Measurements from ENCODE around the gene RMRP. TPM values are rescaled to one million over a fixed set of nuclear protein-coding genes. Genes with fewer than 3 reads are reported as not detected.
A peak's percentile ranks its signal among the peaks of the same experiment; 100 is the strongest.

RMRP gene
- total and polyA plus RNA-seq, 12 donors = 14.9 to 14,997 (median 5,571) TPM

- peaks cover 0 to 21% (median 10%) of the 10 kb centered on the region in 9 donors for H3K36me3 ChIP-seq
- no peaks in the 10 kb centered on the region for H3K9me3 ChIP-seq
- peak within 1 kb of the TSS; percentile 72 to 100 (median 94) for H3K27ac ChIP-seq
- 8 to 12% methylated on average over 60 to 61 of the region's 61 CpGs for WGBS, 2 donors
- H3K4me3 ChIP-seq = peak within 1 kb of the TSS; percentile 45 to 86 (median 71)
- intact Hi-C loops (cut with DNase I) = loop anchor here in 5 of 10 donors (2.0 to 5.0 kb wide), 4 partner anchors 31 to 43 kb away; partner anchors contain the start of genes CCDC107 (in 3 of the 5), RMRP (in 3 of the 5), CREB3 (in 2 of the 5) and TLN1 (in 2 of the 5)
- H3K4me1 ChIP-seq = peaks cover 9 to 58% (median 48%) of the 10 kb centered on the region in 9 donors
- peak; percentile 63 to 79 (median 76) for ATAC-seq
- peak; percentile 78 to 84 for DNase-seq
- H3K27me3 ChIP-seq = peaks cover 0 to 8% (median 0%) of the 10 kb centered on the region in 7 donors
- TF ChIP-seq CTCF (IDR thresholded peaks at IDR 0.05) = no peak
Observed at GRCh38 chr9:35689542-35690293, 31.9 kb upstream of the RMRP start, which contains the start of gene TPM2. Gene TPM2, minus strand, starts transcription at chr9:35689925. Its CDS starts 108 bp downstream, at chr9:35689817.

- ATAC-seq = peak in 1 of 8 donors; percentile 2
- Histone ChIP-seq H3K4me3 (peak overlapping the region; percentile 45 to 86 (median 71)), H3K27me3 (peaks cover 0 to 8% (median 0%) of the 10 kb centered on the region in 7 donors), H3K36me3 (peaks cover 0 to 30% (median 18%) of the 10 kb centered on the region in 9 donors), H3K9me3 (no peaks in the 10 kb centered on the region), H3K27ac (peak overlapping the region; percentile 72 to 100 (median 94)), H3K4me1 (peaks cover 9 to 67% (median 48%) of the 10 kb centered on the region in 9 donors)
- 46 to 49% methylated on average over 12 of the region's 12 CpGs for WGBS, 2 donors
- no peak for DNase-seq
- no peak for TF ChIP-seq CTCF (IDR thresholded peaks at IDR 0.05)
- intact Hi-C loops (cut with DNase I) = loop anchor here in 2 of 10 donors (2.0 kb wide), 1 partner anchor 30 kb away; the partner anchor contains the start of genes CCDC107 (in 2 of the 2) and RMRP (in 2 of the 2)
Observed at GRCh38 chr9:35688558-35689541, 31.0 kb upstream of the RMRP start.

- Histone ChIP-seq H3K9me3 (no peaks in the 10 kb centered on the region), H3K27me3 (peaks cover 0 to 8% (median 0%) of the 10 kb centered on the region in 7 donors), H3K4me3 (peak overlapping the region in 9 of 10 donors; percentile 45 to 86 (median 75)), H3K36me3 (peaks cover 0 to 38% (median 25%) of the 10 kb centered on the region in 9 donors), H3K27ac (peak overlapping the region; percentile 42 to 100 (median 94)), H3K4me1 (peaks cover 9 to 71% (median 48%) of the 10 kb centered on the region in 9 donors)
- 38 to 42% methylated on average over 2 of the region's 2 CpGs for WGBS, 2 donors
- peak in 1 of 8 donors; percentile 4 for ATAC-seq
- TF ChIP-seq CTCF (IDR thresholded peaks at IDR 0.05) = no peak
- intact Hi-C loops (cut with DNase I) = loop anchor here in 3 of 10 donors (2.0 kb wide), 2 partner anchors 23 to 29 kb away; partner anchors contain the start of genes CCDC107 (in 2 of the 3), RMRP (in 2 of the 3) and ARHGEF39 (in 1 of the 3)
- peak in 1 of 2 donors; percentile 47 for DNase-seq
Observed at GRCh38 chr9:35687972-35688557, 30.2 kb upstream of the RMRP start.
